GM18861 (cell line): ENCODE results near the gene TBXA2R.
"Not testable (repeated sequence)": the region's sequence is repeated elsewhere in the genome, so short reads cannot be mapped to it uniquely, and the experiment has no call there.

ENCODE experiments used
- ATAC-seq: cut with Tn5 transposase; IDR thresholded peaks from one replicate; pipeline ENCODE4 v1.9.1; 2021; ENCODE audit not compliant: unreplicated experiment

The TBXA2R gene

GRCh38 chr19:3584036-3584802 is 22.5 kb downstream of the TBXA2R start:
- not testable (repeated sequence) for ATAC-seq

DNA sequence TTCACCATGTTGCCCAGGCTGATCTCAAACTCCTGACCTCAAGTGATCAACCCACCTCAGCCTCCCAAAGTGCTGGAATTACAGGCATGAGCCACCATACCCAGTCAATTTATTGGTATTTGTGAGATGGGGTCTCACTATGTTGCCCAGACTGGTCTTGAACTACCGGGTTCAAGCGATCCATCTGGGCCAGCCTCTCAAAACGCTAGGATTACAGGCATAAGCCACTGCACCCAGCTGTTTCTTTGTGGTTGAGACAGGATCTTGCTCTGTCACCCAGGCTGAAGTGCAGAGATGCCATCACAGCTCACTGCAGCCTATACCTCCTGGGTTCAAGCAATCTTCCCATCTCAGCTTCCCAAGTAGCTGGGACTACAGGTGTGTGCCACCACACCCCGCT is 24.9 kb downstream of the TBXA2R start:
- not testable (repeated sequence) for ATAC-seq

DNA sequence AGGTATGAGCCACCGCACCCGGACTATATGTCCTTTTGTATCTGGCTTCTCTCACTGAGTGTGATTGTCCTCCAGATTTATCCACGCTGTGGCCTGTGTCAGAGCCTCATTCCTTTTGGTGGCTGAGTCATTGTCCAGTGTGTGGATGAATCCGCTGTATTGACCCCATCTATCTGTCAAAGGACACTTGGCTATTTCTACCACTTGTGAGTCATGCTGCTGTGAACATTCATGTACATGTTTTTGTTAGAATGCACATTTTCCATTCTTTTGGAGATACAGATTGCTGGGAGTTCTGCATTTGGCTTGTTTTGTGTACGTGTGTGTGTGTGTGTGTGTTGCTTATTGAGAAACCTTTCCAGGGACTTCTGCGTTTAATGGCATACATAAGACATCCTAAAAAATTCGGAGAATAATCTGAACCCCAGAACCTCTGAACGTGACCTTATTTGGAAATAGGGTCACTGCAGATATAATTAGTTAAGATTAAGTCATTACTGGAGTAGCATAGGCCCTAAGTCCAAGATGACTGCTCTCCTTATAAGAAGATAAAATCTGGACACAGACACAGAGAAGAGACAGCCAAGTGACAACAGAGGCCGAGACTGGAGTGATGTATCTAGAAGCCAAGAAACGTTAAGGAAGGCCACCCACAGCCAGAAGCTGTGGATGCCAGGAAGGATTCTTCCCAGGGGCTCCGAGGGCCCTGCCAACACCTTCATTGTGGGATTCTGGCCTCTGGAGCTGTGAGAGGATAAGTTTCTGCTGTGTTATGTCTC is 26.3 kb downstream of the TBXA2R start:
- no peak for ATAC-seq

DNA sequence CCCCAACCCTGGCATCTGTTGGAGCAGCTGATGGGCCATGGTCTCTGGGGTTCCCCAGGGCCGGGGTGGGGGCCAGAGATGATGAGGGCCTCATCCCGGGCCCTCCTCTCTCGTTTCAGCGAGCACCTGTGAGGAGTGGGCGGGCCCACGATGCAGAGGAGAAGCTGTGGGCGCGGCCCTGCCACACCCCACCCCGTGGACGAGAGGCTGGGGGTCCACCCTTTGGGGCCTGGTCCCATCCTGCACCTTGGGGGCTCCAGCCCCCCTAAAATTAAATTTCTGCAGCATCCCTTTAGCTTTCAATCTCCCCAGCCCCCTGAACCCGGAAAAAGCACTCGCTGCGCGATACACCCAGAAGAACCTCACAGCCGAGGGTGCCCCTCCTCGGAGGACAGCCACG is 28.3 kb downstream of the TBXA2R start:
- no peak for ATAC-seq

GRCh38 chr19:3577723-3578344 is 28.8 kb downstream of the TBXA2R start:
- ATAC-seq = no peak

GRCh38 chr19:3576696-3577443 is 29.8 kb downstream of the TBXA2R start:
- no peak for ATAC-seq

DNA sequence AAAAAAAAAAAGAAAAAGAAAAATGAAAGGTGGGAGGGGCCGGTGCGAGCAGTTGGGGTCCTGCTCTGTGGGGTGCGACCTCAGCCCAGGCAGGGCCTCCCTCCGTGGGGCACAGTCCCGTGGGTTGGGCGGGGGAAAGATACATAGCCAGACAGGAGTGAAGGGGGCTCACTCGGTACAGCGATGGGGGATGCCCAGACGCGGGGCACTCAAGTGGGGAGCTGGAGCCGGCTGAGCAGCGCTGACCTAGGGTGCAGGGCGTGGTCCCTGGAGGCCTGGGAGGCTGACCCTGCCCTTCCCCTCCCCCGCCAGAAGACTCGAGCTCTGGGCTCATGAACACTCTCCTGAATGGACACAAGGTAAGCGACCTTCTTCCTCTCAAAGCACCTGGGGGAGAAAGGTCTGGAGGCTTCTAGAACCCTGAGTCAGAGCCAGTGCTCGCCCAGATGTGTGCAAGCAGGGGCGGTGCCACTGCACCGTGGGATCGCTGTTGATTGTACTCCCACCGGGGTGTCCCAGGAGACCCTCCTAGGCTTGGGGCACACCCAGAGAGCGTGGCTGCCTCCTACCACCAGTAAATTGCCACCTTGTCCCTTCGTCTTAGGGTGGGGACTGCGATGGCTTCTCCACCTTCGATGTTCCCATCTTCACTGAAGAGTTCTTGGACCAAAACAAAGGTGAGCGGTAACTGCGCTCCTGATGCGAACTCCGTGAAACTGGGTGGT is 30.6 kb downstream of the TBXA2R start:
- ATAC-seq = no peak

- ATAC-seq = no peak
Measured at GRCh38 chr19:3575260-3575741, 31.4 kb downstream of the TBXA2R start.

DNA sequence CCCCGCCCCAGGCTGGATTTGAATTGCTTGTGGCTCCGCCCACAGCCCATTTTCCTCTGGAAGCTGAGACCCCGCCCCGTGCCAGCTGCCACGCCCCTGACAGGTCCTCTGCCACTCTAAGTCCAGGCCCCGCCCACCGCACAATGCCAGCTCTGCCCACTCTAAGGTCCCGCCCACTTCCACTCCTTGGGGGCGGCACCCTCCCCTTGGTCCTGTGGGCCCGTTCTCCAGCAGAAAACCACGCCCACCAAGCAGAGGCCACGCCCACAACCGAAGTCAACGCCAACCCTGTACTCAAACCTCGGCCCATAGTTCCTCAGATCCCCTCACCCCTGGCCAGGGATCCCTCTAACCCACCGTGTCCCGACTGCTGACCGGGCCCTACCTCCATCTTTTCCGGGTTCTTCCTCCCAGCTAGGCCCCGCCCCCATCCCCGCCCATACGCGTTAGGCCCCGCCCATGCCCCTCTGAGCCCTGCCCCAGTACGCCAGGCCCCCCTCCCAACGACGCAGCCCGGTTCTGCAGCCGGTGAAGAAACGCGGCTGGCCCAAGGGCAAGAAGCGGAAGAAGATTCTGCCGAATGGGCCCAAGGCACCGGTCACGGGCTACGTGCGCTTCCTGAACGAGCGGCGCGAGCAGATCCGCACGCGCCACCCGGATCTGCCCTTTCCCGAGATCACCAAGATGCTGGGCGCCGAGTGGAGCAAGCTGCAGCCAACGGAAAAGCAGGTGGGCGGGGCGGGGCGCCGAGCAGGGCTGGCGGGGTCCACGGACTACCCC is 32.6 kb downstream of the TBXA2R start:
- ATAC-seq = no peak

DNA sequence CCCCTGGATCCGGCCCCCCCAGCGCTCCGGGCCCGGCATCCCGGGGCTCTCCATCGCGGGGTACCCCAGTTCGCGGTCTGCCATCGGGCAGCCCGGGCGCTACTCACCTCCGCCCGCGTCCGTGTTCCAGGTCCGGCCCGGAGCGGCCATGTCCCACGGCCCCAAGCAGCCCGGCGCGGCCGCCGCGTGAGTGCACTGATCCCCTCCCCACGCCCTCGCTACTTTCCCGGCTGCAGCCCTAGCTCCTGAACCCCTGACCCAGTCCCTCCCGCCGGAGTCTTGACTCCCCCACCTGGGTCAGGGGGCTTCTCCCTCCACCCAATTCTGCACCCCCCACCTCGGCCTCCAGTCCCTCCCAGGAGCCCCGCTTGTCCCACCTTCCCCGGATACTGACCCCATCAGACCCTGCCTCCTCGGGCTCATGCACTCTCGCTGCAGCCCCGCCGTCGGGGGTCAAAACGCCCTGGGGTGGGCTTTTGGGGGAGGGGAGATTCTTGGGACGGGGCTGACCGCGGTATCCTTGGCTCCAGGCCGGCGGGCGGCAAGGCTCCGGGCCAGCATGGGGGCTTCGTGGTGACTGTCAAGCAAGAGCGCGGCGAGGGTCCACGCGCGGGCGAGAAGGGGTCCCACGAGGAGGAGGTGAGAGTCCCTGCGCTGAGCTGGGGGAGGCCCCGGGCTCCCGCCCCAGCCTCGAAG is 33.4 kb downstream of the TBXA2R start:
- peak; percentile 5 for ATAC-seq

- ATAC-seq = no peak
Measured at GRCh38 chr19:3572855-3573161, 33.9 kb downstream of the TBXA2R start, which contains the start of gene HMG20B. Gene HMG20B, plus strand, starts transcription at chr19:3572944. Its CDS starts 366 bp downstream, at chr19:3573310.

- peak; percentile 89 for ATAC-seq
Measured at GRCh38 chr19:3572132-3572854, 34.4 kb downstream of the TBXA2R start.

DNA sequence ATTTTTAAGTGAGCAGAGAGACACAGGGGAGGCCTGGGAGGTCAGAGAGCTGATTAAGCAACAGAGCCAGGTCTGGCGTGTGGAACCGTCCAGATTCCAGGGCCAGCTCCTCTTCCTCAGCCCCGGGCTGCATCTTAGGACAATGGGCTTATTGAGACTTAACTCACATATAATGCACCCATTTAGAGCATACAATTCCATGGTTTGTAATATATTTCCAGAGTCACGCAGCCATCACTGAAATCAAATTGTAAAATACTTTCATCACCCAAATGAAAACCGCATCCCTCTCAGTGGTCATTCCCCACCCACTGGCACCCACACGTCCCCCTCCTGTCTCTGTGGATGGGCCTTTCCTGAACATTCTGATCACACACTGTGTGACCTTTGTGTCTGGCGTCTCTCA is 36.1 kb downstream of the TBXA2R start:
- ATAC-seq = no peak

- not testable (repeated sequence) for ATAC-seq
Measured at GRCh38 chr19:3570042-3570441, 36.6 kb downstream of the TBXA2R start.

DNA sequence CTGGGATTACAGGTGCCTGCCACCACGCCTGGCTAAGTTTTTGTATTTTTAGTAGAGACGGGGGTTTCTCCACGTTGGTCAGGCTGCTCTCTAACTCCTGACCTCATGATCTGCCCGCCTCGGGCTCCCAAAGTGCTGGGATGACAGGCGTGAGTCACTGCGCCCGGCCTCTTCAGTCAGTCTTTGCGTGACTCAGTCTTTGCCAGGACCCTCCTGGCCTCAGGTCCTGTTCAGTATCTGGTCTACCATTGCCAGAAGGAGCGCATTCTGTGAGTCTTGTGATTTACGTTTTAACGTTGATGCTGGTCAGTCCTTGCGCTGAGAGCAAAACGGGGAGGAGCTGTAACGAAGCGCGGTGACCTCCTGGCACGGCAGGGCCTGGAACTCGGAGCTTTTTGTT is 41.5 kb downstream of the TBXA2R start:
- ATAC-seq = no peak

DNA sequence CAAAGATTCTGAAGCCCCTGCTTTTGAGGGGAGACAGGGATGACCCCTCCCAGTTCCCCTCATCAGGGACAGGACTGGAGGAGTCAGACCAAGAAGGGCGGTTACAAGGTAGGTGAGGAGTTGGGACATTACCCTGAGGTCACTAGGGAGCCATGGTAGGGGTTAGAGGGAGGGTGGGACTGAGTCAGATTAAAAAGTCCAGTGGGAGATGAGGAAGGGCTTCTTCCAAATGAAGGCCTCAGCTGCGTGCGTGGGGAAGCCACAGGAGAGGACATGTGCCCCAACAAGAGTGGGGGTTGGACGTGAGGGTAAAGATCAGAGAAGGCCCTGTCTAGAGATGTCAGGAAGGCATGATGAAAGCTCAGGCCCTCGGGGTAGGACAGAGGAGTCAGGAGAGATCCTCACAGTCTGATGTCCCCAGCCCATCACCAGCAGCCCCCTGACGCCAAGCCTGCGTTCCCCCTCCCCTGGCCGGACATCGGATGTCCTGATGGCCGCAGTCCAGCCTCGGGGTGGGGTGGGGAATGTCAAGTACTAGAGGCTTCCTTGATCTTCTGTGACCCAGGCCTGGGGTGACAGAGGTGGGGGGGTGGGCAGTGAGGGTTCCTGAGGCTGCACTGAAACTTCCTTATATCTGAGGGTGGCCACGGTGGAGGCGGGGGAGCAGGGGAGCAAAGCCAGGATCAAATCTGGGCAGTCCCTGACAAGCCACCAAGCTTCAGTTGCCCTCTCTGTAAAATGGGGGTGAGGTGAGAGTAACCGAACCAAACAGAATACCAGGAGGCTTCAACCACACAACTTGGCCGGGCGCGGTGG is 42.8 kb downstream of the TBXA2R start:
- ATAC-seq = no peak

DNA sequence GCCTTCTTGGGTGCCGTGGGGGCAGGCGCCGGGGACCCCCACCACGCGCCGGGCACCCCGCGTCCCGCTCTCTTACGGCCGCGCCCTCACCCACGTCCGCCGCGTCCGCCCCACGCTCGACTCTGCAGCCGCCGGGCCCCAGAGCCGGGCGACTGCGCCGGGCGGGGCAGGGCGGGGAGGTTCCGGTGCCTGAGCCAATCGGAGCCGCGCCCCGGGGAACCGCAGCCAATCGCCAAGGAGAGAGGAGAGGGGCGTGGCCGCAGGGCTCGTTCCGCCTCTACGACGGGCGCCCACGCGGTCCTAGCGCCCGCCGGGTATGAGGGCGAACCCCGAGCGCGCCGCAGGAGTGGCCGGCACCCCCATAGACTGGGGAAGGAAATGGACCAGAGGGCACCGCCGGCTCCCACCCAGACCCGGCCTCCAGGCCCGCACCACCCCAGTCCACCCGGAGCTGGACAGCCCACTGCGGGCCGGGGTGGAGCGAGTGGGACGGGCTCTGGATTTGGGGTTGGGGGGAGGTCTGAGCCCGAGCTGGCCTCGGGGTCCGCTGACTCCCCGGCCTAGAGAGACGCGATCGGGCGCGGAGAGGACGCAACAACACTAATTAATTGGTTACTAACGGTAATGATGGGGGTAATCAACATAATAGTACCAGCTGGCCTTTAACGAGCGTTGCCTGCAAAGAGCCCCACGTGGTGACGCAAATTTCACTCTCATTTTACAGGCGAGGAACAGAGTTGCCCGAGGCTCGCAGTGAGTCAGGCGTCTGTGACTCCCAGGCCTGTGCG is 49.0 kb downstream of the TBXA2R start, which contains the start of gene MFSD12:
Gene MFSD12, minus strand, starts transcription at position 126 of the 788 bp plus-strand sequence. CDS start 183 bp downstream, outside the sequence.
- peak; percentile 71 for ATAC-seq
